Activated CD8-positive, alpha-beta memory T cell treated with anti-CD3 and anti-CD28 coated beads for 1 hour (primary cell): Measurements from ENCODE around the gene DSG4.
"Not testable (repeated sequence)": the region's sequence is repeated elsewhere in the genome, so short reads cannot be mapped to it uniquely, and the experiment has no call there.

Source experiments
- DNase-seq, 2 donors: peaks; one replicate each; pipeline ENCODE4 v3.0.0-alpha.2; 2020; ENCODE audit warnings: low read depth in 1 of 2; ENCODE audit errors: extremely low read depth in 1 of 2

DSG4 gene, protein sequence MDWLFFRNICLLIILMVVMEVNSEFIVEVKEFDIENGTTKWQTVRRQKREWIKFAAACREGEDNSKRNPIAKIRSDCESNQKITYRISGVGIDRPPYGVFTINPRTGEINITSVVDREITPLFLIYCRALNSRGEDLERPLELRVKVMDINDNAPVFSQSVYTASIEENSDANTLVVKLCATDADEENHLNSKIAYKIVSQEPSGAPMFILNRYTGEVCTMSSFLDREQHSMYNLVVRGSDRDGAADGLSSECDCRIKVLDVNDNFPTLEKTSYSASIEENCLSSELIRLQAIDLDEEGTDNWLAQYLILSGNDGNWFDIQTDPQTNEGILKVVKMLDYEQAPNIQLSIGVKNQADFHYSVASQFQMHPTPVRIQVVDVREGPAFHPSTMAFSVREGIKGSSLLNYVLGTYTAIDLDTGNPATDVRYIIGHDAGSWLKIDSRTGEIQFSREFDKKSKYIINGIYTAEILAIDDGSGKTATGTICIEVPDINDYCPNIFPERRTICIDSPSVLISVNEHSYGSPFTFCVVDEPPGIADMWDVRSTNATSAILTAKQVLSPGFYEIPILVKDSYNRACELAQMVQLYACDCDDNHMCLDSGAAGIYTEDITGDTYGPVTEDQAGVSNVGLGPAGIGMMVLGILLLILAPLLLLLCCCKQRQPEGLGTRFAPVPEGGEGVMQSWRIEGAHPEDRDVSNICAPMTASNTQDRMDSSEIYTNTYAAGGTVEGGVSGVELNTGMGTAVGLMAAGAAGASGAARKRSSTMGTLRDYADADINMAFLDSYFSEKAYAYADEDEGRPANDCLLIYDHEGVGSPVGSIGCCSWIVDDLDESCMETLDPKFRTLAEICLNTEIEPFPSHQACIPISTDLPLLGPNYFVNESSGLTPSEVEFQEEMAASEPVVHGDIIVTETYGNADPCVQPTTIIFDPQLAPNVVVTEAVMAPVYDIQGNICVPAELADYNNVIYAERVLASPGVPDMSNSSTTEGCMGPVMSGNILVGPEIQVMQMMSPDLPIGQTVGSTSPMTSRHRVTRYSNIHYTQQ

DNA sequence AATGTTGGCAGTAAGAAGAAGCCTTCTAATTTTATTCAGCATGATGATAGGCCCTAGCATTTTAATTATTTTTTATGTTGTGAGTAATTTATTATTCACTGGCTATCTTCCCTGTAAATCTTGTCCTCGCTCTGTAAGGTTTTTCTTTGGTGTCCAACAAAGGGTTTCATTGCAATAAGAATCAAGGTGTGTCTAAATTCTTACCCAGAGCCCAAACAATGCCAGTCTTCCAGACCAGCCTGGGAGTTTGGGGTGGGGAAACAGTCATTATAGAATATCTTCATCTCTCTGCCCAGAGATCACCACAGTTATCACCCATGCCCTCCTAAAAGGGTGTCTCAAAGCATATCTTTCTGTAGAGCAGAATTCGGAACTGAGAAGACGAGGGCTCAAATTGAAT, at the start of gene DSG4:
TSS of gene DSG4 (plus strand) at position 301 of the 400 bp plus-strand sequence. CDS start 135 bp downstream, outside the sequence.
- no peak for DNase-seq

DNA sequence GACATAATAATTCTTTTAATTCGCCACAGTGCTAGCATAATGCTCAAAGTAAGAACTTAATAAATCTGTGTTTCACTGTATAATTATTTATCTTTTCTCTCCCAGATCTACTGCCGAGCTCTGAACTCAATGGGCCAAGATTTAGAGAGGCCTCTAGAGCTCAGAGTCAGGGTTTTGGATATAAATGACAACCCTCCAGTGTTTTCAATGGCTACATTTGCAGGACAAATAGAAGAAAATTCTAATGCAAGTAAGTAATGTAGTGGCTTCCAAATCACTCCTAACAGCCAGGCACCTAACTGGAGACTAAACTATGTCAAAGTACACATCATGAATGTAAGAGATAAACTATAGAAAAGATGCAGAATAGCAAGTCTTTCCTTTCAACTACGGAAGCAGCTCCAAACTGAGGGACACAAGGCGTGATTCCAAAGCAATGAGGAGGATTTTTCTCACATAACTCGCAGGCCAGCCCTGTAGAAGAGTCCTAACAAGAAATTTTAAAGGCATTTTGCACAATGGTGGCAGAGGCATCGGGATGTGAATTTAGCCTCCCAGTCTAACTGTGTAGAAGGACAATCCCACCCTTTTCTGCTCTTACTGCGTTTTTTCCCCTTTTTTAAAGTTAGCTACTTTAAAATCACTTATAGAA, 46.7 kb upstream of the DSG4 start:
- no peak for DNase-seq

DNA sequence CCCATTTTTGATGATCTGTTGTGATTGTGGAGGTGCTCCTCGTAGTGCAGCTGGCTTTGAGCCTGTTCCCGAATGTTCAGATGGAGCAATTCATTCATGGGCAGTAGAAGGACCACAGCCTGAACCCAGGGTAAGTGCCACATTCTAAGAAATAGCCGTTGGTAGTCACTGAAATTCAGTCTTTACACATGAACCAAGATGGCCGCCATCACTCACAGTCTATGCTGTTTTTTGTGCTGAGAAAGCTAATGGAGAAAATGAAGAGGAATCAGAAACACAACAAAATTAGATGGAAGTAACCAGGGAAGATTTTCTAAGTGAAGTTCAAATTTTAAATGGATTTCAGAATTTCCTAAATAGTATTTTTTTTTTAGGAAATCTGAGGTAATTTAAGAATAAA, 33.1 kb upstream of the DSG4 start:
- DNase-seq = no peak

- DNase-seq = not testable (repeated sequence)
Measured at GRCh38 chr18:31353336-31353735, 23.2 kb upstream of the DSG4 start.

- no peak for DNase-seq
Measured at GRCh38 chr18:31354990-31355389, 21.6 kb upstream of the DSG4 start.

- DNase-seq = no peak
Measured at GRCh38 chr18:31356025-31356424, 20.6 kb upstream of the DSG4 start.

DNA sequence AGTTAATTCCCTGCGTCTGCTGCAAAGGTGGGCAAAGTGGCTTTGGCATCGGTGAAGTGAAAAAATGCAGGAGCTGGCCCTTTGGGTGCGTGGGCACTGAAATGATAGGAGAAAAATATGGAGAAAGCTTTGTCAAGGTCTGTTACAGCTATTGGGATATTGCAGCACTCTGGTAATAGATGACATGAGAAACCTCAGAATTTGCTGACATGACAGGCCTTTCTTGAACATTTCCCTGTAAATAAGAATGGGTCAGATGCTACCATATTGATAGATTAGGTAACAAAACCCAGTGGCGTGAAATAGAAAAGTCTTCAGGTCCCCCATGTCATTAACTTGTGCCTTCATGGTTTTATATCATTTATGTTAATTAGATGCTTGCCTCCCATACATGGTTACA, 12.4 kb upstream of the DSG4 start:
- DNase-seq = no peak

- no peak for DNase-seq
Measured at GRCh38 chr18:31369478-31369877, 7.1 kb upstream of the DSG4 start.

GRCh38 chr18:31371989-31372388, 4.6 kb upstream of the DSG4 start:
- no peak for DNase-seq

DNA sequence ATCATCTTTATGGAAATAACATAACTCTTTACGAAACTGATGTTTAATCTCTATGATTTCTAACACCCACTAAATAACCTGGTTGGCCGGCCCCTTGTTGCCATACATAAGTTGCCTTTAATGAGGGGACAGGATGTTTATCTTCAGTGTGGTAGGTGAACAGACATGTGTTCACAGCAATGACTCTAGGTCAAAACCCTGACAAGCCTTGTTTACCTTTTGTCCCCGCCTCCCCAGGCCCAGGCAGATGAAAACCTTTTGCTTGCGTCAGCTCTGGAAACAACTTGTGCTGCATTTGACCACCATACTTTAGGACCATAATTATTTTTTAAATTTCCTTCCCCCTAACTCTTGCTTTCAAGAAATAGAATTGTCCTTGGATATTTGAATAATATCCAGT, 2.9 kb upstream of the DSG4 start:
- DNase-seq = no peak

GRCh38 chr18:31380912-31381311, 4.3 kb downstream of the DSG4 start:
- DNase-seq = no peak

DNA sequence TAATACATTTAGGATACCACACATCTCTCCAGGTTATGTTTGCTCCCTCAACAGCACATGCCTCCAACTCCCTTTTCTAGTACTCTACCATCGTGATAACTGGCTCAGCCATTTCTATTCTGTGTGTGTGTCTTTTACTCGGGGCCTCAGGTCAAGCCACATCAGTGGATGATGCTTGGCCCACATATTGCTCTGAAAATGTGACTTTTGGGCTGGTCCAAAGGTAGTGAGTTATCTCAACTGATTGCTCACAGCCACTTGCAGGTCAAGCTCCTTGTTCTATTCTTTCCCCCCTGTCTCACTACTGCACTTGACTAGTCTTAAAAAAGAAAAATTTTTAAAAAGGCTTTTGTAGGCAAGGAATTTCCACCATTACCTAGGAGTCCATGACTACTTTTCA, 5.5 kb downstream of the DSG4 start:
- DNase-seq = no peak

DNA sequence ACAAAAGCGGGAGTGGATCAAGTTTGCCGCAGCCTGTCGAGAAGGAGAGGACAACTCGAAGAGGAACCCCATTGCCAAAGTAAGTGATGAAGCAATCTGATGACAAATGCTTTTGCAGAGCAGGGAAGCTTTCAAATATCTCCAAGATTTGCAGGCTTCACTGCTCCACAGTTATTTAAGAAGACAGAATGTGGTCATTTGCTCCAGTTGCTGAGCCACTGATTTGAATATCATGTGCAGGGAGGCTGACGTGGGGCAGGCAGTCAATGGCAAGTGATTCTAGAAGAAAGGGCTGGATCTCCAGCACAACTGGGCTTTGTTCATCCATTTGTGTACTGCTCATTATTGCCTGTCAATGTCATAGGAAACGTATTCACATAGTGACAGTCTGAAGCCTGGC, 10.2 kb downstream of the DSG4 start:
- no peak for DNase-seq

DNA sequence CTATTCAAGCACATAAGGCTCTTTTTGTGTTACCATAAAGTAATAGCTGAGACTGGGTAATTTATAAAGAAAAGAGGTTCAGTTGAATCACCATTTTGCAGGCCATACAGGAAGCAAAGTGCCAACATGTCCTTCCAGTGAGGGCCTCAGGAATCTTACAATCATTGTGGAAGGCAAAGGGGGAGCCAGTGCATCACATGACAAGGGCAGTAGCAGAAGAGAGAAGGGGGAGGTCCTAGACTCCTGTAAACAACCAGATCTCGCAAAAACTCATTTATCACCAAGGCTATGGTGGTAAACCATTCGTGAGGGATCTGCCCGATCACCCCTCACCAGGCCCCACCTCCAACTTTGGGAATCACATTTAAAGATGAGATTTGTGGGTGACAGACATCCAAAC, 16.7 kb downstream of the DSG4 start:
- DNase-seq = no peak

DNA sequence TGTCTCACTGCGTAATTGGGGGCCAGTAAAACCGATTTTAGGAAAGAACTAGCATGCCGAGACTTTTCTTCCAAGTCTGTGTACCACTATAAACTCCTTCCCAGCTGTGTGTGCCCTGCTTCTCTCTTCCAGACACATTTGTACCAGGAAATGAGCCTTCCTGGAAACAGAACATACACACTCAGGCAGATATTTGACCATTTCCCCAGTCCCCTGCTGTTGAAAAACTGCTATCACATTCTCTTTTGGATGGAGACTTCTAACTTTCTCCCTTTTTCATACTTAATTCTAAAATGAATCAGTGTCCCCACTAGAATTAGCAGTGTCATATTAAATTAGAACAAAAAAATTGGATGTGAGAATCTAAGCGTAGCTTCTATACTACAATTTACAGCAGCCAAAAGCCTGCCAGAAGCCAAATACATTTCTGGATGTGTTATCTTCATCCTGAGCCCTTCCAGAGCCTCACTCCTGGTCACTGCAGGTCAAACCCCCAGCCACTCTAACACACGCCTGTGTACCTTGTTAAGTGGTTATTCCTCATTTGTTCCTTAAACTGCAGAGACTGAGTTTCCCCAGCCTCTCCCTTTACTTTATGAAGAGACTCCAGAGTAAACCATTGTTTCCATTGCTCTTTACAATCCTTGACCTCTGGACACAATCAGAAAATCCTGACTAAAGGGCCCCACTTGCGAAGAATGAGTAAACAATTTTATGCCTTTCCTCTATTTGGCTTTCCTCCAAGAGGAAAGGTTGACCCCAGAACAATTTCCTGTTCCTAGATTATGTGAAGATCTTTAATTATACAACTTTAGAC, 20.4 kb downstream of the DSG4 start:
- no peak for DNase-seq

DNA sequence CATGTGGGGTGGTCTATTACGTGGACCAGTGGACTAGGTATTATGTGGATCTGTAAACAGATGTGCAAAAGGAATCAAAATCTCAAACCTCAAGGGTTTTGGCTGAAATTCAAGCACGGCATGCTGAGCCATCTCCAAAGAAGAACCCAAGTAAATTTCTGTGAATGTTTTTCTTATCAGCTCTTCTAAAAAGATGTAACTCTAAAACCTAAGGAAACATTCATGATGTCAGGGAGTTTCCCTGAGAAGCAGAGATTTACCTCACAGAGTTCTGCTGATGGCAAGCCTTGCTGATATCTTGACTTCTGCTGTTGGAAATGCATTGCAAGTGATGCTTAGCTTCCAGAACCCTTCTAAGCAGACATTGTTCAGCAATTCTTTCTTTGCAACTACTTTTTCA, 21.6 kb downstream of the DSG4 start:
- no peak for DNase-seq

DNA sequence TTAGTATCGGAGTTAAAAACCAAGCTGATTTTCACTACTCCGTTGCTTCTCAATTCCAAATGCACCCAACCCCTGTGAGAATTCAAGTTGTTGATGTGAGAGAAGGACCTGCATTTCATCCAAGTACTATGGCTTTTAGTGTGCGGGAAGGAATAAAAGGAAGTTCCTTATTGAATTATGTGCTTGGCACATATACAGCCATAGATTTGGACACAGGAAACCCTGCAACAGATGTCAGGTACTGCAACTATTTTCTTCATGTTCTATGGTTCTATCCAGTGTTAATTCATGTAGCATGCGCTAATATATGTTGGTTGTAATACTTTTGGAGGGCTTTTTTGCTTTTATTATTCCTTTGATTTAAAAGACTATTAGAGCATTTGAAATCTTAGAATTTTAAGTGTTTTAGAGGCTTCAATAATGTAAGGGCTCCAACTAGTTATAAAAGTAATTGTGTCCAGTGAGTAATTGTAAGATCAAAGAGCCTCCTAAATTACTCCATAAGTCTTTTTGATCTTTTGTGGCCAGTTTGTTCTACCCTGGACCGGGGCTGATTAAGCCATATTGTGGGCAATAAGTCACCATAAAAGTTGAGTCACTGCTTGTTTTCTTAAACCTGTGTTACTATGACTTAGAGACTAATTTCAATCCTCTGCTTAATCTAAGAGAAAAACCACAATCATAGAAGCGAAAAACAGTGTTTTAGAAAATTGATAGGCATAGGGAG, 22.9 kb downstream of the DSG4 start:
- no peak for DNase-seq

DNA sequence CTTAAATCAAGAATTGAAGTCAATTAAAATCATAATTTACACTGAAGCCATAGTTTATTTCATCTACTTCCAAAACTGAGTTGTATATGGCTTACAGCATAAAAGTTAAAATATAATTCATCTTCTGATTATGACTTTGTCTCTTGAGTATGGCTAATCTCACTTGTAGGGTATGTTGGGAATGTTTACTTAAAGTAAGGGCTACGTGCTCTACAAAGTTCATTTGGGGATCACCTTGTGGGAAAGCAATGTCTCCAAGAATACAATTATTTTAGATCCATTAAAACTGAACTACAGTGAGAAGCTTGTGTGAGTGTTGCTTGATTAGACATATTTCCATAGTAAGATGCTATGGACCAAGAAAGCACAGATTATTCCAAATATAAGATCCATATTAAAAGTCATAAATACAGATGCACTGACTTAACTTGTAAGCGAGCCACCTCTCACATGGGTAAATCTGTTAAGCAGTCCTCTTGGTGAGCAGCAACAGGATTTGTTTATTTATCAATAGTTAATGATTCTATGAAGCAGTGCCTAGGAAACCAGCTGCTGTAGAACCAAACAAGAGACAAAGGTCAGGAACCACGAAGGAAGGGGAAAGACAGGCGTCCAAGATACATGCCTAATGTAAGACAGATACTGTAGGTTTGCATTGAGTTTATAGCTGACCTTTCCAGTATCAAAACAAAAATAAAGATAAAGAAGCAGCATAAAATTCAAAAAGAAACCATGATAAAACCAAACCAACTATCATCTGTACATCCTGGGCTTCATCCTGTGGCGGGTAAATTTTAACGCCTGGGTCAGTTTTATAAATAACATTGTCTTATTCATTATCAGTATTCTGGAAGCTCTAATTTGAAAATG, 24.8 kb downstream of the DSG4 start:
- no peak for DNase-seq

DNA sequence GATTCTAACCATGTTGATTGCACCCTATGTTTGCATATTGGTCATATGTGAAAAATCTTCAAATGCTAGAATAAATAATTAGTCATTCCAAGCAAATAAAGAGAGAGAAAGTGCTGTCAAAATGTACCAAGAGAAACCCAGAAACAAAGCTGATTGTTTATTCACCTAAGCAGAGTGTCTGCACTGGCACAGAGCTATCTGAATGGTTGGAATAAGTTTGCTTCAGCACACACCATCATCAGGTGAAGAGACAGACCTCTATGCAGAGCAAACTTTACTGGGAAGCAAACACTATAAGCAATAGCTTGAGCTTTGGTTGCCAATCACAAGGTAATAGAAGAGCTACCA, 25.4 kb downstream of the DSG4 start:
- no peak for DNase-seq
